ENCODE results near the gene RAMP3. TPM values are rescaled to one million over a fixed set of nuclear protein-coding genes. Genes with fewer than 3 reads are reported as not detected.
"Not testable (repeated sequence)": the region's sequence is repeated elsewhere in the genome, so short reads cannot be mapped to it uniquely, and the experiment has no call there.

The RAMP3 gene
- total RNA-seq, 3 donors from 2014 or later (not counting 1 experiment from before 2014, with no cell fraction given), result not detected

- peaks cover 23 to 35% of the 10 kb centered on the region in 2 donors for H3K4me1 Mint-ChIP-seq
- peaks cover 33% of the 10 kb centered on the region for H3K4me1 ChIP-seq (ENCODE audit: control insufficient read depth, insufficient read depth, low read length)
- no peak overlapping the region for H3K4me3 ChIP-seq (ENCODE audit: low read length)
- H3K36me3 Mint-ChIP-seq, result no peaks in the 10 kb centered on the region
- intact Hi-C loops (cut with micrococcal nuclease), result loop anchor here (5.0 to 10.0 kb wide), 3 partner anchors 265 to 1030 kb away; partner anchors contain the start of genes H2AZ2, OGDH and POLM
- H3K36me3 ChIP-seq (ENCODE audit: control insufficient read depth, insufficient read depth, low read length), result peaks cover 16% of the 10 kb centered on the region
- DNase-seq (no peak), ATAC-seq (no peak)
- H3K27ac Mint-ChIP-seq, result peak overlapping the region; percentile 100
- no peaks in the 10 kb centered on the region for H3K9me3 ChIP-seq (ENCODE audit: control insufficient read depth, insufficient read depth, low read length)
- 100% methylated on average over 1 of the region's 1 CpG for WGBS (ENCODE audit: insufficient coverage)
- H3K27me3 ChIP-seq (ENCODE audit: control insufficient read depth, insufficient read depth, low read length), result no peaks in the 10 kb centered on the region
- peak overlapping the region; percentile 67 for H3K4me3 Mint-ChIP-seq
- no peak for TF ChIP-seq CTCF (IDR thresholded peaks at IDR 0.05)
- no peaks in the 10 kb centered on the region for H3K9me3 Mint-ChIP-seq
- peak overlapping the region; percentile 90 for H3K27ac ChIP-seq (ENCODE audit: low read length)
- peaks cover 2 to 10% of the 10 kb centered on the region in 2 donors for H3K27me3 Mint-ChIP-seq (ENCODE audit: low read depth in 2 of 2)
Observed at GRCh38 chr7:45112648-45113047, 44.9 kb upstream of the RAMP3 start.

- H3K9me3 ChIP-seq (ENCODE audit: control insufficient read depth, insufficient read depth, low read length); DNase-seq; H3K36me3 ChIP-seq (ENCODE audit: control insufficient read depth, insufficient read depth, low read length); H3K27ac Mint-ChIP-seq; H3K27me3 ChIP-seq (ENCODE audit: control insufficient read depth, insufficient read depth, low read length); H3K4me3 ChIP-seq (ENCODE audit: low read length); H3K27ac ChIP-seq (ENCODE audit: low read length); ATAC-seq; H3K36me3 Mint-ChIP-seq; H3K9me3 Mint-ChIP-seq; H3K4me3 Mint-ChIP-seq; H3K27me3 Mint-ChIP-seq (ENCODE audit: low read depth in 2 of 2): not testable (repeated sequence)
- peaks cover 20% of the 10 kb centered on the region for H3K4me1 ChIP-seq (ENCODE audit: control insufficient read depth, insufficient read depth, low read length)
- H3K4me1 Mint-ChIP-seq, result peaks cover 23 to 27% of the 10 kb centered on the region in 2 donors
- WGBS (ENCODE audit: insufficient coverage), result 80% methylated on average over 1 of the region's 1 CpG
- intact Hi-C loops (cut with micrococcal nuclease), result loop anchor here (5.0 to 10.0 kb wide), 3 partner anchors 267 to 1032 kb away; partner anchors contain the start of genes H2AZ2, OGDH and POLM
Observed at GRCh38 chr7:45114257-45114656, 43.3 kb upstream of the RAMP3 start.

- ATAC-seq (no peak), DNase-seq (no peak)
- Mint-ChIP-seq H3K4me1 (peaks cover 22 to 26% of the 10 kb centered on the region in 2 donors), H3K9me3 (no peaks in the 10 kb centered on the region), H3K27ac (no peak overlapping the region), H3K36me3 (no peaks in the 10 kb centered on the region), H3K4me3 (no peak overlapping the region), H3K27me3 (ENCODE audit: low read depth in 2 of 2) (peaks cover 2 to 10% of the 10 kb centered on the region in 2 donors)
- intact Hi-C loops (cut with micrococcal nuclease), result loop anchor here (5.0 to 10.0 kb wide), 3 partner anchors 268 to 1033 kb away; partner anchors contain the start of genes H2AZ2, OGDH and POLM
- no peaks in the 10 kb centered on the region for H3K36me3 ChIP-seq (ENCODE audit: control insufficient read depth, insufficient read depth, low read length)
- H3K9me3 ChIP-seq (ENCODE audit: control insufficient read depth, insufficient read depth, low read length), result no peaks in the 10 kb centered on the region
- peaks cover 20% of the 10 kb centered on the region for H3K4me1 ChIP-seq (ENCODE audit: control insufficient read depth, insufficient read depth, low read length)
- TF ChIP-seq CTCF (IDR thresholded peaks at IDR 0.05), result no peak
- H3K4me3 ChIP-seq (ENCODE audit: low read length), result no peak overlapping the region
- no peak overlapping the region for H3K27ac ChIP-seq (ENCODE audit: low read length)
- no peaks in the 10 kb centered on the region for H3K27me3 ChIP-seq (ENCODE audit: control insufficient read depth, insufficient read depth, low read length)
Observed at GRCh38 chr7:45114926-45115325, 42.7 kb upstream of the RAMP3 start.

- H3K36me3 ChIP-seq (ENCODE audit: control insufficient read depth, insufficient read depth, low read length), result no peaks in the 10 kb centered on the region
- no peak overlapping the region for H3K4me3 Mint-ChIP-seq
- H3K27me3 ChIP-seq (ENCODE audit: control insufficient read depth, insufficient read depth, low read length), result no peaks in the 10 kb centered on the region
- H3K27ac Mint-ChIP-seq, result no peak overlapping the region
- intact Hi-C loops (cut with micrococcal nuclease), result loop anchor here (10.0 kb wide), 1 partner anchor 511 kb away; the partner anchor contains the start of gene OGDH
- TF ChIP-seq CTCF (IDR thresholded peaks at IDR 0.05), result no peak
- ATAC-seq (no peak), DNase-seq (no peak)
- no peak overlapping the region for H3K27ac ChIP-seq (ENCODE audit: low read length)
- peaks cover 10% of the 10 kb centered on the region for H3K4me1 ChIP-seq (ENCODE audit: control insufficient read depth, insufficient read depth, low read length)
- H3K4me1 Mint-ChIP-seq, result peaks cover 14 to 15% of the 10 kb centered on the region in 2 donors
- 100% methylated on average over 1 of the region's 1 CpG for WGBS (ENCODE audit: insufficient coverage)
- H3K4me3 ChIP-seq (ENCODE audit: low read length), result no peak overlapping the region
- no peaks in the 10 kb centered on the region for H3K36me3 Mint-ChIP-seq
- peaks cover 2 to 10% of the 10 kb centered on the region in 2 donors for H3K27me3 Mint-ChIP-seq (ENCODE audit: low read depth in 2 of 2)
- H3K9me3 ChIP-seq (ENCODE audit: control insufficient read depth, insufficient read depth, low read length), result no peaks in the 10 kb centered on the region
- no peaks in the 10 kb centered on the region for H3K9me3 Mint-ChIP-seq
Observed at GRCh38 chr7:45116048-45116447, 41.5 kb upstream of the RAMP3 start.

All from natural killer cell (primary cell).